ENCODE results near the gene ZNF385B. TPM values are rescaled to one million over a fixed set of nuclear protein-coding genes. Genes with fewer than 3 reads are reported as not detected.

Gene ZNF385B
- total and polyA plus RNA-seq, 9 donors = 4.8 to 20.9 (median 9.1) TPM

- no peaks in the 10 kb centered on the region for H3K27me3 ChIP-seq
- H3K9me3 ChIP-seq = no peaks in the 10 kb centered on the region
- H3K36me3 ChIP-seq = no peaks in the 10 kb centered on the region
- 49 to 97% (median 85%) methylated on average over 2 of the region's 2 CpGs for WGBS, 3 donors
- H3K4me3 ChIP-seq = no peak overlapping the region
- no peaks in the 10 kb centered on the region for H3K4me1 ChIP-seq (ENCODE audit: insufficient read depth)
- intact Hi-C loops (cut with DNase I) = no loop called here
- DNase-seq = no peak
- no peak overlapping the region for H3K27ac ChIP-seq
- no peak for TF ChIP-seq POLR2A (IDR thresholded peaks at IDR 0.05)
- no peak for TF ChIP-seq EP300 (IDR thresholded peaks at IDR 0.05)
- TF ChIP-seq CTCF (IDR thresholded peaks at IDR 0.05) = no peak
Observed at GRCh38 chr2:179652296-179652695, 209.1 kb downstream of the ZNF385B start.

GRCh38 chr2:179650420-179650819, 211.0 kb downstream of the ZNF385B start:
- Histone ChIP-seq H3K27ac (no peak overlapping the region), H3K9me3 (no peaks in the 10 kb centered on the region), H3K4me1 (ENCODE audit: insufficient read depth) (no peaks in the 10 kb centered on the region), H3K27me3 (no peaks in the 10 kb centered on the region), H3K36me3 (no peaks in the 10 kb centered on the region), H3K4me3 (no peak overlapping the region)
- intact Hi-C loops (cut with DNase I) = no loop called here
- DNase-seq = no peak
- TF ChIP-seq EP300 (IDR thresholded peaks at IDR 0.05) (no peak), POLR2A (IDR thresholded peaks at IDR 0.05) (no peak), CTCF (IDR thresholded peaks at IDR 0.05) (no peak)

- intact Hi-C loops (cut with DNase I) = no loop called here
- no peak overlapping the region for H3K4me3 ChIP-seq
- TF ChIP-seq CTCF (IDR thresholded peaks at IDR 0.05) = no peak
- TF ChIP-seq POLR2A (IDR thresholded peaks at IDR 0.05) = no peak
- no peak for TF ChIP-seq EP300 (IDR thresholded peaks at IDR 0.05)
- H3K27me3 ChIP-seq = no peaks in the 10 kb centered on the region
- 69 to 73% (median 72%) methylated on average over 3 of the region's 3 CpGs for WGBS, 3 donors
- no peaks in the 10 kb centered on the region for H3K9me3 ChIP-seq
- no peak overlapping the region for H3K27ac ChIP-seq
- H3K4me1 ChIP-seq (ENCODE audit: insufficient read depth) = no peaks in the 10 kb centered on the region
- no peak for DNase-seq
- H3K36me3 ChIP-seq = no peaks in the 10 kb centered on the region
Observed at GRCh38 chr2:179646862-179647587, 214.4 kb downstream of the ZNF385B start.

- H3K27ac ChIP-seq = no peak overlapping the region
- no peak for DNase-seq
- intact Hi-C loops (cut with DNase I) = no loop called here
- no peaks in the 10 kb centered on the region for H3K4me1 ChIP-seq (ENCODE audit: insufficient read depth)
- no peaks in the 10 kb centered on the region for H3K27me3 ChIP-seq
- 78 to 83% (median 78%) methylated on average over 9 of the region's 9 CpGs for WGBS, 3 donors
- no peak for TF ChIP-seq EP300 (IDR thresholded peaks at IDR 0.05)
- TF ChIP-seq POLR2A (IDR thresholded peaks at IDR 0.05) = no peak
- no peak for TF ChIP-seq CTCF (IDR thresholded peaks at IDR 0.05)
- no peak overlapping the region for H3K4me3 ChIP-seq
- H3K36me3 ChIP-seq = no peaks in the 10 kb centered on the region
- no peaks in the 10 kb centered on the region for H3K9me3 ChIP-seq
Observed at GRCh38 chr2:179646173-179646769, 215.1 kb downstream of the ZNF385B start.

Data from ovary (tissue), 9 donors.